HPDE6-E6E7 (cell line): ENCODE data around the gene C11orf91.
"Not testable (repeated sequence)": the region's sequence is repeated elsewhere in the genome, so short reads cannot be mapped to it uniquely, and the experiment has no call there.

Experiments used
- DNase-seq: peaks from one replicate; pipeline ENCODE4 v3.0.0; 2011; ENCODE audit warnings: missing footprints; ENCODE audit errors: extremely low spot score

The C11orf91 gene

GRCh38 chr11:33721984-33722383 lies 21.4 kb upstream of the C11orf91 start:
- DNase-seq: no peak

DNA sequence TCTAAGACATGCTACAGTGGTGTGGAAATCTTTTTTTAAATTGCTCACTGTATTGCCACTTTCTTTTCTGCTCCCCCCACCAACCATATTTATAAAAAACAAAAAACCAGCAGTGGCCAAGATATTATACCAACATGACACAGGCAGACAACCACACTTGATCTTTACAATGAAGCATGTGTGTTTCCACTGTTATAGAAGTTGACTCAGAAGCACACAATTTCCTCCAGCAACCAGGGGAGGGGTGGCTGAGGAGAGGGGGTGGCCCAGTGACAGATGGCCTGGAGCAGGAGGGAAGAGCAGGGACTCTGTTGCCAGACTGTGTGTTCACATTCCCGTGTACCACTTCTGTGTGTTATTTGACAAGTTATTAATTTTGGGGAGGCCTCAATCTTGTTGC lies 20.8 kb upstream of the C11orf91 start:
- DNase-seq: no peak

DNA sequence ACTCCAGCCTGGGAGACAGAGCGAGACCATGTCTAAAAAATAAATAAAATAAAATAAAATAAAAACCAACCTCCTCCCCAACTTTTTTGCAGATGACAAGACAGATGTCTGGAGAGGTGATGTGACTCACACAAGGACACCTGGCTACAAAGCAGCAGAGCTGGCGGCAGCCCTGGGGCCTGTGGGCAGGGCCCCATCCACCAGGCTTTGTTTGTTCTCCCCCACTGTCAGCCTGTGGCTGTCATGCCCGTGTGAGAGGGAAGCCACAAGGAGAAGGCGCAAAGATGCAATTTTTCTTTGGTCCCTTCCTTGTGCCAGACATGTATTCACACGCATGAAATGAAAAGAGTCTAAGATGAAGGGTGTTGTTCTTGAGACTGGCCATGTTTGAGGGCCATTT lies 19.0 kb upstream of the C11orf91 start:
- no peak for DNase-seq

- DNase-seq: no peak
Measured at GRCh38 chr11:33718440-33718839, 17.8 kb upstream of the C11orf91 start.

DNA sequence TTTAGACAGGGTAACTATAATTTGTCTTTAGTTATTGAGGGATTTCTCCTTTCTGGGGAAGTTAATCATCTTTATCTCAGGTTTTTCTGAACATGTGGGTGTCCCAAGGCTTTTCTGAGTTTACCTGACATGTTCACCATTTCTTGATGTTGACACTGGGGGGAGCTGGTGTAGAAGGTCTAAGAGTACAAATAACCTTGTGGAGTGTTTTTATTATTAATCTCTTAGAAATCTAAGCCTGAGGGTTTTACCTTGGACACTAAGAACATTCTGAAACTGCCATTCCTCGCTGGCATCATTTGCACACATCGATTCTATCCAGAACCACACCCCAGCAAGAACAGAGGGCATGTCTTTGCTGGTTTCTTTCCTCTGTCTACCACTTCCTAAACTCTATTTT lies 15.6 kb upstream of the C11orf91 start:
- DNase-seq: no peak

DNA sequence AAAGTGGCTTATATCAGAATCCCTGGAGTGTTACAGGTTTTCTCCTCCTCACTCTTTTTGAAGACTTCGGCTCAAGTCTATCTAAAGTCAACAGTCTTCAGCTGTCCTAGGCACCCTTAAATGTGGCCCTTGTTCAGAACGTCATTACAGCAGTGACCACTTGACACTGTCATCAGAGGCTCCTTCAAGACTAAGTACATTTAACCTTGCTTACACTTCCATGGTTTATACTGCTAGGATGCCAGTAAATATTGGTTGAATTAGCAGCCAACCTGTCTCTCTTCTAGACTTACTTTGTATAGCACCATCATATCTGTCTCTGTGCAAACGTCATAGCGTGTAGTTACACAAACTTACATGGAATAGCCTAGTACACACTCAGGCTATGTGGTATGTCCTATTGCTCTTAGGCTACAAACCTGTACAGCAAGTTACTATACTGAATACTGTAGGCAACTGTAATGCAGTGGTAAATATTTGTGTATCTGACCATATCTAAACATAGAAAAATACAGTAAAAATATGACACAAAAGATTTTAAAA lies 13.3 kb upstream of the C11orf91 start:
- DNase-seq: no peak

DNA sequence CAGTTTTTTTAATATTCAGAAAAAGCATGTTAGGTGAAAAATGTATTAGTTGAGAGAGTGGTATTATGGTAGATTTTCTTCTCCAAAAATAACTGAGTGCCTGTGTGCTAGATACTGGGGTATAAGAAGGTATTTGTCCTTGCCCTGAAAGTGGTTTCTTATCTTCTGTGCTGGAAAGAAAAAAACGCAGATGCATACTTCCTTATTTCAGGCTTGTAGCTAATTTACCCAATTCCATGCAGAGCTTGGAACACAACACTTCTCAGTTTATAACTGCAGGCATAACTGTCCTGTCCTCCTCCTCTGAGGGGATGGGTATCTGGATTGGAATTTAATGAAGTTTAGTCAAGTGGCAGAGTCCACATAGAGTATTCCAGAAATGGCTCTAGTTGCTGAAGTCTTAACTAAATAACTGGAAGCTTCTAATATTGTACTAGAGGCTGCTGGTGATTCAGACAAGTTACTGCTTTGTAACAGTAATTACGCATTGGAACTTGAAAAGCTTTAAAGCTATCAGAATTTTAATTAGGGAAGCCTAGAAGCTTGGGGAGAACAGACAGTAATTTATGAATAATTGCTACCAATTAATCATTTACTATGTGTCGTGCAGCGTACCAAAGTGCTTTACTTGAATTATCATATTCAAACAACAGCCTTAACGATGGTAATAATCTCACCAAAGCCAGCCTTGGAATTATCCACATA lies 12.7 kb upstream of the C11orf91 start:
- DNase-seq: no peak

DNA sequence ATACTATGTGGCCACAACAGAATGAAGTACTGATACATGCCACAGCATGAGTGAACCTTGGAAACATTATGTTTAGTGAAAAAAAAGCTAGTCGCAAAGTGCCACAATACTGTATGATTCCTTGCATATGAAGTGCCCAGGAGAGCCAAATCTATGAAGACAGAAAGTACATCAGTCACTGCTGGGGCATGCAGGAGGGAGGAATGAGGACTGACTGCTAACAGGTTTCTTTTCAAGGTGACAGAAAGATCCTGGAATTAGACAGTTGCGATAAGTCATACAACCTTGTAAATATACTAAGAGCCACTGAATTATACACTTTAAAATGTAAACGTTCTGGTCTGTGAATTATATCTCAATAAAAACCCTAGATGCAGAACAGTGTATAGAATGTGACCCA lies 11.8 kb upstream of the C11orf91 start:
- no peak for DNase-seq

DNA sequence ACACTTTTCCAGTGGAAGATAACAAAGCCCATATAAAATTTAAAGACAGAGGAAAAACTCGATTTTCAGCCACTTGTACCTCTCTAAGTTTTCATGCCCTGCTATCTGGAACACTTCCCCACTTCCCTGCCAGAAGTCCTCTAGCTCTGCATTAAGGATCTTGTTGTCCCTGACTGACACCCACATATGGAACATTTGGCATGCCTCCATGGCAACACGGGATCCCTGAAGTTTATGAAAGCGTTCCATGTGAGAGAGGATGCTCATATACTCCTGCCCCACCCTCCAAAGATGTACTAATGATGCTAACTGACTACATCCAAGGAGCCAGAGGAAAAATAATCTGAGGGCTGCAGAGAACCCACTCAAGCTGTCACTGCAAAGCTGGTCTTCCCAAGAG lies 8.8 kb upstream of the C11orf91 start:
- no peak for DNase-seq

DNA sequence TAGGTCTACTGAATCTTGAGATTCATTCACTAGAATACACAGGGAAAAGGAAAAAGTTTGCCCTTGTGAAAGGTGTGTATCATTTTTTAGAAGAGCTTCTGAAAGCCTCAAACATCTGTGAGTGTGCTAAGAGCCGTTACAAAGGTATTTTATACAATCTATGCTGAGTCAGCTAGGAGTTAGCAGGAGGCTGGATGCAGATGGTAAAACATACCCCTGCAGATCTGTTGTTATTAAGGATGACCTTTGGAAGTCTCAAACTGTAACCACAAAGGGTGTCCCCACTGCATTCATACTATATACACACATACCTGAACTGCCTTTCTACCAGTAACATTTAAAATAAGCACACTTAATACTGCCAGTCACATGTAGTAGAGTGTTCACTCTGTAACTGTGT lies 8.4 kb upstream of the C11orf91 start:
- no peak for DNase-seq

DNA sequence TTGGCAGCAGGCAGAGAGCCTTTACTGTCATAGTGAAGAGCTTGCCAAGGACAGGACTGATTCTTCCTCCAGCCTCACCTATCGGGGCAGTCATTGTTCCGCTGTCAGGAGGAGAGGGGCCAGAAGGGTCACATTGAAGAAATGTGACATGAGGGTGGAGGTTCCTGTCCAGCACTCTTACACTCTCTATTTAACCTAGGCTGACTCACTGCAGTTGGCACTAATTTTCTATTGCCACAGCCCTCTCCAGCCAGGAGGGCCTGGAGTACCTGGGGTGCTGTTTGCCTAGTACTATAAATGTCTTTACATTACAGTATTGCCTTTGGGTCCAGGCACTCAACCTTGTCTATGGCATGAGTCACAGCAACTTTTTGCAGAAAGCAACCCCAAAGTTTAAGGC lies 7.2 kb upstream of the C11orf91 start:
- not testable (repeated sequence) for DNase-seq

DNA sequence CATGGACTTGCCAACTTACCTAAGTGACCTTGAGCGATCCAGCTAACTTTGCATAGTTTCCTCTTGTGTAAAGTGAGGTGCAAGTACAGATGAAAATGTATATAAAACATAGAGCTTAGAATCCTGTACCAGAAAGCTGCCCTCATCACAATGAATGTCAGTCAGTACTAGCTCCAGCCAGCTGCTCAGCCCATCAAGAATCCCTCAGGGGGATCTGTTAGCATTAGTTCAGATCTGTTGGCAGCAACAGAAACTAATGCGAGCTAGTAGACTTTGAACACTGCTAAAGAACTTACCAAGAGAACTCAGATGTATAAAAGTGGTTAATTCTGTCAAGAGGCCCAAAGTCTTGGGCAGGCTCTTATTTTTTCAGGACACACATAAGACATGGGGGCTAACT lies 6.3 kb upstream of the C11orf91 start:
- no peak for DNase-seq

DNA sequence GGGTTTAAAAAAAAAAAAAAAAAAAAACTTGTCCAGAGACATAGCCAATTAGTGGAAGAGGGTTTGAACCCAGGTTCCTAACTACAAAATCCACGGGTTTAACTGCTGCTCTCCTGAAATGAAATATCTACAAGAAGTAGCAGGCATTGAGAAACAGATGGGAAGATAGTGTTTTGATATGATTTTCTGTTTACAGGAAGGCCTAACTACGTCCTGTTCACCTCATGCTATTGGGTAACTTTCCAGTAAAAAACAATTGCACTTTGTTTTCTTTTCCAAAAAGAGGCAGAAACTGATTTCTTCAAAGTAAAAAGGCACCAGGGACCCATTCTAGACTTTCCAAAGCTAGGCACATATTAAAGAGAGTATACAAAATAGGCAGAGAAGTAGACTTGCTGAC lies 5.9 kb upstream of the C11orf91 start:
- no peak for DNase-seq

- no peak for DNase-seq
Measured at GRCh38 chr11:33704240-33705002, 3.8 kb upstream of the C11orf91 start.

- DNase-seq: no peak
Measured at GRCh38 chr11:33703788-33704187, 3.2 kb upstream of the C11orf91 start.

GRCh38 chr11:33703234-33703633 lies 2.6 kb upstream of the C11orf91 start:
- no peak for DNase-seq

DNA sequence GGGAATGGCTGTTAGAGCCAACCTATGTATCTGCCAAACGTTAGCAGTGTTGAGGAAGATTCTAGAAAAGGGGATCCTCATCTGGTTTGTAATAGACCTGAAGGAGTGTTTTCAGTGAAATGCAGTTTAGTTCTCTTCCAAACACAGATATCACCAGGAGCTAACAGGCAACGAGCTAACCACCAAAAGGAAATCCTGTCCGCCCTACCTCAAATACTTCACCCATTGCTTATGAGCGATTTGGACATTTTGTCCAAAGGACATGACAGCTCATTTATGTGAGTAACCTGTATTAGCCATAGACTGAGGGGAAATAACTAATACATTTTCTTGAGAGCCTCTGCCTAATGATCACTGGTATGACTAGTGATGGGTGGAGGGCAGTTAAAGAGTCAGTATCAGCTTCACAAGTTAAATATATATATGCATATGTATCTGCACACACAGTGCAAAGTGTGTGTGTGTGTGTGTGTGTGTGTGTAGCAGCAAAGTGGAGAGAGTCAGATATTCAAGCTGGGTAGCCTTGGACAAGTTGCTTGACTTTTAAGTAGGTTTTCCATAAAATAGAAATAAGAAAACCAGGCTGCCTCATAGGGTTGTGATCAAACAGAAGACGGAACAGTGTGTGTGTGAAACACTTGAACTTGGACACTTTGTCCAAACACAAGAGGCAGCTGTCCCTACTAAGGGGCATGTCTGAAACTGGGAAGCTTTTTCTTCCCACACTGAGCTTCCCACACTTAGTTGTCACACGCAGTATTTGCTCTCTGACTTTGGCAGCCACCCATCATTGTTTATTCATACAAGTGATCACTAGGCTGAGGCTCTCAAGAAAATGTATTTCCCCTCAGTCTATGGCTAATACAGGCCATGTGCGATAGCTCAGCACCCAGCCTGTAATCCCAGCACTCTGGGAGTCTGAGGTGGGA lies 940 bp upstream of the C11orf91 start:
- no peak for DNase-seq

DNA sequence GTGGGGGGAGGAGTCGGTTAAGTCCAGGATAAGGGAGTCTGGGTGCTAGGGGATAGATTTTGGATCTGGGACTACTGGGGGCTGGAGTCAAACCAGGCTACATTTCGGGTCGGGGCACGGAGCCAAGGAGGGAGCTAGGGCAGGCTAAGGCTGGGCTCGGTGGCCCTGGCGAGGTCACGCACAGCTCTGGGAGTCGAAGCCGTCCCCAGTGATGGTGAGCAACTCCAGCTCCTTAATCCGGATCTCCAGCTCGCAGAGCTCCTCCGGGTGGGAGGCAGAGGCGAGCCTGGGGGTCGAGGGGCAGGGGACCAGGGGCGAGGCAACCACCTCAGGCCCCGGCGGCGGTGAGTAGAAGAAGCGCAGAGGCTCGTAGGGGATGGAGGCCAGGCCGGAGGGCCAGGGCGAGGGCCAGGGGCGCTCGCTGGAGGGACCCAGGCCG lies 544 bp downstream of the C11orf91 start:
- no peak for DNase-seq

DNA sequence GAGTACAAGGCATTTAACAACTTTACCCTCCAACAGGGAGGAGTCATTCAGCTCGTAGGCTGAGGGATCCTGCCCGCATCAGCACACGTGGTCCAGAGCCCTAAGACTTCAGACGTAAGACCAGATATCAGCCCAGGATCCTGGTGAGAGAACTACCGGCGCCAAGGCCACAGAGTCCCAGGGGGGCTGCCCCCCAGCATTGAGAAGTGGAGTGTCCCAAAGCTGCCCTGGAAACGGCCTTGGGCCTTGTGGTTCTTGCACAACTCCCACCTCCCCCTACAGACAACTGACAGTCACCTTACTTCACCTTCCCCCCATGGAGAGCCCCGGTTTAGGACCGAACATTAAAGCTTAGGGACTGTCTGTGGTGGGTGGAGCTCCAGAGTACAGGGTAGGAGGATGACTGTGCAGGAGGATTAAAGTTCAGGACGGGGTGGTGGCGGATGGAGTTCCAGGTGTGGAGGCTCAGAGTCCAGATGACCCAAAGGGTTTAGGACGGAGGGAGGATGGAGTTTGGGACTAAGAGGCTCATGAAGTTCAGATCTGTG lies 1.0 kb downstream of the C11orf91 start:
- DNase-seq: no peak

DNA sequence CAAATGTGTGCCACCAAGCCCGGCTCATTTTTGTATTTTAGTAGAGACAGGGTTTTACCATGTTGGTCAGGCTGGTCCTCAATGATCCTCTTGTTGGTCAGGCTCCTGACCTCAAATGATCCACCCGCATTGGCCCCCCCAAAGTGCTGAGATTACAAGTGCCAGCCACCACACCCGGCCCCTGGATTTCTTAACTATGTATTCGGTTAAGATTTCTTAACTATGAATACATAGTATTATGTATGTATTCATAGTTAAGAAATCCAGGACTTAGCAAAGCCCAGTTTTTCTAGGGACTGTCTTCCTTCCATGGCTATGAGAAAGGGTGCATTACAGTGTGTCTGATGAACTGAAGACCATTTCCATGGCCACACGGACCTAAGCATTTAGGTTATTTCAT lies 1.7 kb downstream of the C11orf91 start:
- DNase-seq: no peak

DNA sequence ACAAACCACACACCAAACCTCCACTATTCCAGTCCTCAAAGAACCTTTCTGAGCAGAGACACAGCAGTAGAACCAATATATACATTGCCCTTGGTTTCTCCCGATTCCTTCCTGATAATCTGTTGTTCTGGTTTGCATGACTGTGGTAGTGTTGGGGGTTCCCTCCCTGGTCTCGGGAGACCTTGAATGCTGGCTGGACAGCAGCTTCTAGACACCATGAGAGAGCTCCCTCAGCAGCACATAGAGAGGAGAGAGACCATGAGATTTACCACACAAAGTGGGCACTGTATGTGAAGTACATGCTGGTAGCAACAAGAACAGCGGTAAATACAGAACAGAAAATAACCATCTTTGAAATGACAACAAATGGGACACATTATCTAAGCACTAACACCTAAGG lies 2.6 kb downstream of the C11orf91 start:
- no peak for DNase-seq
